ENCODE results near the gene TNFRSF8.
"Not testable (repeated sequence)": the region's sequence is repeated elsewhere in the genome, so short reads cannot be mapped to it uniquely, and the experiment has no call there.

The TNFRSF8 gene

GRCh38 chr1:12039164-12039525, 24.0 kb upstream of the TNFRSF8 start:
- DNase-seq = no peak

DNA sequence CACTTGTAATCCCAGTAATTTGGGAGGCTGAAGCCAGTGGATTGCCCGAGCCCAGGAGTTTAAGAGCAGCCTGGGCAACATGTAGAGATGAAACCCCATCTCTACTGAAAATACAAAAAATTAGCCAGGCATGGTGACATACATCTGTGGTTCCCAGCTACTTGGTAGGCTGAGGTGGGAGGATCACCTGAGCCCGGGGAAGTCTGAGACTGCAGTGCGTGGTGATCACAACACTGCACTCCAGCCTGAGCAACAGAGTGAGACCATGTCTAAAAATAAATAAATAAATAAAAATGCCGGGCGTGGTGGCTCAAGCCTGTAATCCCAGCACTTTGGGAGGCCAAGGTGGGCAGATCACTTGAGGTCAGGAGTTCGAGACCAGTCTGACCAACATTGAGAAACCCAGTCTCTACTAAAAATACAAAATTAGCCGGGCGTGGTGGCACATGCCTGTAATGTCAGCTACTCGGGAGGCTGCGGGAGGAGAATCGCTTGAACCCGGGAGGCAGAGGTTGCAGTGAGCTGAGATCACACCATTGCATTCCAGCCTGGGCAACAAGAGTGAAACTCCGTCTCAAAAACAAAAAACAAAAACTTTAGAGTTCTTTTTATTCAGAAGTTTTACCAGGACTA, 23.2 kb upstream of the TNFRSF8 start:
- not testable (repeated sequence) for DNase-seq

- no peak for DNase-seq
Observed at GRCh38 chr1:12040457-12041051, 22.5 kb upstream of the TNFRSF8 start.

DNA sequence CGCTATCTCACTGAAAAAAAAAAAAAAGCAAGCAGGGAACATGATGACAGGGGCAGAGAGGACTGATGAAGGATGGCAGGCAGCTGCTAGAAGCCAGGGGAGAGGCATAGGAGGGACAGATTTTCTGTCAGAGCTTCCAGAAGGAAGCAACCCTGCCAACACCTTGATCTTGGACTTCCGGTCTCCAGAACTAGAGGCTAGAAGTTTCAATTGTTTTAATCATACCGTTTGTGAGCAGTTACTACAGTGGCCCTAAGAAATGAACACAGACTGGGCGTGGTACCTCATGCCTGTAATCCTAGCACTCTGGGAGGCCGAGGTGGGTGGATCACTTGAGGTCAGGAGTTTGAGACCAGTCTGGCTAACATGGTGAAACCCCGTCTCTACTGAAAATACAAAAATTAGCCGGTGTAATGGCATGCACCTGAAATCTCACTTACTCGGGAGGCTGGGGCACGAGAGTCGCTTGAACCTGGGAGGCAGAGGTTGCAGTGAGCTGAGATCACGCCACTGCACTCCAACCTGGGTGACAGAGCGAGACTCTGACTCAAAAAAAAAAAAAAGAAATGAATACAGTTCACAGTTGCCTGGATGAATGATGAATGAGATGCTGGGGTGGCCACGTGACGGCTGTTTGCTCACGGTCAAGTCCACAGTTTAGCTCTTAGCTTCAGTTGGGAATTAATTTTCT, 18.8 kb upstream of the TNFRSF8 start:
- not testable (repeated sequence) for DNase-seq

DNA sequence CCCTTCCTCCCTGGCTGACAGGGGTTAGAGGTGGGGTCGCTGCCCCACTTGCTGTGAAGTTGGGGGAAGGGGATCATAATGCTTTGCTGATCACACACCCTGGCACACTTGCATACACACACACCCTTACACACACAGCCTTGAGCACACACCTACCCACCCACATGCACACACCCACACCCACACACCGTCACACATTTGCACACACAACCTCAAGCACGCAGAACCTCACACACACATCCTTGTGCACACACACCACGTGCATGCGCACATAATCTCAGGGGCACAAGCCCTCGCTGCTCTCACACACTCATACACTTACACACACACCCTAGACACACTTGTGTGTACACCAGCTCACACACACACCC, 16.4 kb upstream of the TNFRSF8 start:
- no peak for DNase-seq

GRCh38 chr1:12047120-12047876, 15.8 kb upstream of the TNFRSF8 start:
- peak; percentile 38 to 44 for DNase-seq

GRCh38 chr1:12048372-12048771, 14.7 kb upstream of the TNFRSF8 start:
- no peak for DNase-seq

DNA sequence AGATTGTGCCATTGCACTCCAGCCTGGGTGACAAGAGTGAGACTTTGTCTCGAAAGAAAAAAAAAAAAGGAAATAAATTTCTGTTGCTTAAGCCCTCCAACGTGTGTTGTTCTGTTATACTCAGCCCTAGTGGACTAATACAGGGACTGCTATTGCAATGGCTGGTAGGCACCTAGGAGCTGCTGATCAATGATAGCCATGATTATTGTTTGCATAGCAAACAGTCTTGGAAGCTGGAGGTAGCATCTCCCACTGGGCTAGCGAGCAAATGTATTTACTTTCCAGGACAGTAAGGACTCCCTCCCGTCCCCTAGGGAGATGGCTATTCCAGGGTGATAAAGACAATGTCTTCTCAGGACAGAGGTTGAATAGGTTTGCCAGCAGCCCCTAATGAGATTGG, 13.5 kb upstream of the TNFRSF8 start:
- no peak for DNase-seq

GRCh38 chr1:12051361-12051760, 11.7 kb upstream of the TNFRSF8 start:
- DNase-seq = no peak

DNA sequence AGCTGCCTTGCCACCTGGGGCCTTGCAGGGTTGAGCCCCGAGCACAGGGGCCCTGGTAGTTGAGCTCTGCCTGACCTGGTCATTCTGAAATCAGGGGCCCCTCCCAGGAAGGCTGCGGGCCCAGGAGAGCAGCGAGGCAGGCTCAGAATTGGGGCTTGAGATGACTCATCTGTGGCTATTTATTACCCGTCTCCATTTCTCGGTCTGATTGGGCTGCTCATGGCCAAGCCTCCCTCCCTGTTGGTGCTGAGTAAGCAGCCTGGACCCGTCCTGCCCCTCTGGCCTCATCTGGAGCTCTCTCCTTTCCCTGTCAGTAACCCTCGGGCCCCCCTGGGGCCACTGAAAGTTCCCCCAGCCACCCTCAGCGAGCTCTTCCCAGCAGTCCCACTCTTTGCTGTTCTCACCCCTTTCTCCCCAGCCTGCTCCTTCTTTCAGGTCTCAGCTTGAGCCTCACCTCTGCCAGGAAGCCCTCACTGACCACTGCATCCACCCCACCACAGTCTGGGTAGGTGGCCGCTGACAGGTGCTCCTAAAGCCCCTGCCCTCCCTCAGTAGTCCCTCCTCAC, 11.0 kb upstream of the TNFRSF8 start:
- DNase-seq = no peak

DNA sequence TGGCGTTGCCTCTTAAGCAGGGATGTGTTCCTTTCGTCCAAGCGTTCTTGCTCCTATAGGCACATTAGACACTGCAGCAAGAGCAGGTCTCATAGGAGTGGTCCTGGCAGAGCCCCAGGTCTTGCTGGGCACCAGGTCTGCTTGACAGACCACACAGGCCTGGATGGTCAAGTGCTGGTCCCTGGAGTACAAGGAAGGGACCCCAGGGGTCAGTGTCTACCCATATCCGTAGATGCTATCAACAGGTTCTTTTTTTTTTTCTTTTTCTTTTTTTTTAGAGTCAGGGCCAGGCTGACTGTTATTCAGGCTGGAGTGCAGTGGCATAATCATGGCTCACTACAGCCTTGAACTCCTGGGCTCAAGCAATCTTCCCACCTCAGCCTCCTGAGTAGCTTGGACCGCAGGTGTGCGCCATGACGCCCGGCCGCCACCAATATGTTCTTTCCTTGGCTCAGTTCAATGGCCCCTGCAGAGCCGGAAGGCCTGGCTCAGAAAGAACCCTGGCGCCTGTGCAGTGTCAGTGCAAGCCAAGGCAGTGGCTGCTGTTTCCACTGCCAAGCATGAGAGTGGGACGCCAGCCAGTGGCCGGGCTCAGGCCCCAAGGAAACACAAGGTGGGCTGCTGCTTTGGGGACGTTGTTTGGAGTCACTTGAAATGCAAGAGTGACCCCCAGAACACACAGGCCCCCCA, 10.0 kb upstream of the TNFRSF8 start:
- no peak for DNase-seq

GRCh38 chr1:12053752-12054548, 9.2 kb upstream of the TNFRSF8 start:
- no peak for DNase-seq

DNA sequence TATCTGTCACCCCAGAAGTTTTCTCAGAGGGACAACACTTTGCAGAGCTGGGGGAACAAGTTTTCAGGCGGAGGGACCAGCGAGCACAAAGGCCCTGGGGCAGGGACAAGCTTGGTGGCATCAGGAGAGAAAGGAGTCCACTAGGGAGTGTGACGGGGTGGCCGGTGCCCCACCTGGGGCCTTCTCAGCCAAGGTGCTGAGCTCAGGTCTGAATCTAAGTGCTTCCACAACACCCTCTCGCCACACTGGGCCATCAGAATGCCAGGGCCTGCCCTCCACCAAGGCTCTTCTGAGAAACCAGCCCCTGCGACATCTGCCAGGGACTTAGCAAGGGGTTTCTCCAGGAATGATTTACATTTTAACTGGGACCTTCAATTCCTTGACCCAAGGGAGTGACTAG, 7.8 kb upstream of the TNFRSF8 start:
- DNase-seq = no peak

GRCh38 chr1:12056331-12056841, 6.7 kb upstream of the TNFRSF8 start:
- DNase-seq = no peak

GRCh38 chr1:12057382-12057781, 5.7 kb upstream of the TNFRSF8 start:
- no peak for DNase-seq

GRCh38 chr1:12057940-12058687, 5.0 kb upstream of the TNFRSF8 start:
- DNase-seq = no peak

DNA sequence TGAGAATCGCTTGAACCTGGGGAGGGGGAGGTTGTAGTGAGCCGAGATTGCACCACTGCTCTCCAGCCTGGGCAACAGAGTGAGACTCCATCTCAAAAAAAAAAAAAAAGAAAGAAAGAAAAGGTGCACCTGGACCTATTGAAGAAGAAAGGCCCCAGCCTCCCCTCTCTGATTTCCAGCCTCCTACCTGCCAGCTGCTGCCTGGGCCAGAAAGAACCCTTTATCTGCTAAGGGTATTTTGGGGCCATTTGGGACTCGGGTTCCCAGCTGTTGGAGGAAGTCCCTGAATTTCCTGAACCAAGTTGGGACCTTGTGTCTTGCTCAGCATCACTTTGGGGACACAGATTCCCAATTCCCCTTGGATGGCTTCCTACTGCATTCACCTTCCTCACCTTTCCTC, 3.9 kb upstream of the TNFRSF8 start:
- DNase-seq = no peak

DNA sequence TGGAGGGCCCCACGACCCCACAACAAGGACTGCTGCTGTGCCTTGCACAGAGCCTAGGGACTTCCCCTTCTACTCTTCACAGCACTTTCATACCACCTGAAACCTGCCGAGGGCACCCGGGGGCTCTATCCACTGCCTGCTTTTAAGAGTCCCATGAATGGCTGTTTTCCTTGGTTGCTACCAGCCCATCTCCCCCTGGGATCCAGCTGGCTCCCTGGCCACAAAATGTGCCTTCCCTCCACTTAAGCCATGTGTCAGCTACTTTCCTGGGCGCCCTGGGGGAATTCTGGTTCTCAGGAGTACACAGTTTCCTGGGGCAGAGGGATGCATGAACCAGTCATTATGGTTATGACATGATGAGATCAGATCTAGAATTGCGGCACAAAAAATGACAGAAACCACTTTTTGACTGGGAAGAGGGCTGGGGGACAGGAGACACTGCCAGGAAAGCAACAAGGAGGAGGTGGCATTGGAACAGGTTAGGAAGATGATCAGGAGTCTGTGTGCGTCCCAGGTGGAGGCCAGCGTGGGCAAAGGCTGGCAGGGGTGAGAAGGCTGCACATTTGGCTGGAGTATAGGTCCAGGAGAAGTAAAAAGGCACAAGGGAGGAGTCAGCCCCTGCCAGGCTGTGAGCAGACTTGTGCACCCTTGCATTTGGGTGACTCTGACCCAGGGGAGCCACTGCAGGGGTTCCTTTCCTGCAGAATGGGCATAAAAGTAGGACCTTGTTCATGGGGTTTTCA, 3.2 kb upstream of the TNFRSF8 start:
- no peak for DNase-seq

- DNase-seq = no peak
Observed at GRCh38 chr1:12060500-12060899, 2.6 kb upstream of the TNFRSF8 start.

All from activated CD4-positive, alpha-beta T cell treated with anti-CD3 and anti-CD28 coated beads, Interleukin-2, amount 50 U/mL, for 4 hours (primary cell).